ENCODE data around the gene TECTB. TPM values are rescaled to one million over a fixed set of nuclear protein-coding genes. Genes with fewer than 3 reads are reported as not detected.

Gene TECTB
- polyA plus RNA-seq (ENCODE audit: low read depth in 6 of 6): not detected

GRCh38 chr10:112283100-112283499 lies at the start of gene TECTB:
Gene TECTB, plus strand, starts transcription at chr10:112283400. Its CDS starts 335 bp downstream, at chr10:112283735.
- DNase-seq: no peak
- Mint-ChIP-seq H3K27ac (no peak within 1 kb of the TSS), H3K9me3 (peaks cover 0 to 5% (median 0%) of the 10 kb centered on the region in 7 donors), H3K27me3 (peaks cover 14 to 36% (median 35%) of the 10 kb centered on the region in 3 donors), H3K36me3 (no peaks in the 10 kb centered on the region), H3K4me1 (no peaks in the 10 kb centered on the region), H3K4me3 (no peak within 1 kb of the TSS)
- no peak for ATAC-seq (ENCODE audit: low read depth in 2 of 2)

GRCh38 chr10:112235141-112235540 lies 48.1 kb upstream of the TECTB start:
- Mint-ChIP-seq H3K4me1 (peaks cover 0 to 5% (median 0%) of the 10 kb centered on the region in 3 donors), H3K9me3 (peaks cover 4 to 32% (median 26%) of the 10 kb centered on the region in 7 donors), H3K36me3 (peaks cover 0 to 15% of the 10 kb centered on the region in 2 donors), H3K27me3 (peaks cover 0 to 11% (median 6%) of the 10 kb centered on the region in 3 donors), H3K4me3 (no peak overlapping the region), H3K27ac (peak overlapping the region in 1 of 6 donors; percentile 23)
- no peak for ATAC-seq (ENCODE audit: low read depth in 2 of 2)
- no peak for DNase-seq

- Mint-ChIP-seq H3K9me3 (peaks cover 5 to 35% (median 28%) of the 10 kb centered on the region in 7 donors), H3K27ac (no peak overlapping the region), H3K4me3 (no peak overlapping the region), H3K4me1 (peaks cover 0 to 5% (median 0%) of the 10 kb centered on the region in 3 donors), H3K36me3 (peaks cover 0 to 19% of the 10 kb centered on the region in 2 donors), H3K27me3 (peaks cover 0 to 14% (median 8%) of the 10 kb centered on the region in 3 donors)
- no peak for DNase-seq
- ATAC-seq (ENCODE audit: low read depth in 2 of 2): no peak
These were observed 47.3 kb upstream of the TECTB start for GRCh38 chr10:112235920-112236319.

GRCh38 chr10:112236486-112236885 lies 46.7 kb upstream of the TECTB start:
- ATAC-seq (ENCODE audit: low read depth in 2 of 2): no peak
- Mint-ChIP-seq H3K4me1 (no peaks in the 10 kb centered on the region), H3K4me3 (no peak overlapping the region), H3K27ac (no peak overlapping the region), H3K9me3 (peaks cover 9 to 41% (median 33%) of the 10 kb centered on the region in 7 donors), H3K27me3 (peaks cover 0 to 17% (median 13%) of the 10 kb centered on the region in 3 donors), H3K36me3 (peaks cover 0 to 25% of the 10 kb centered on the region in 2 donors)
- no peak for DNase-seq

- H3K4me3 Mint-ChIP-seq: no peak overlapping the region
- DNase-seq (no peak), ATAC-seq (ENCODE audit: low read depth in 2 of 2) (no peak)
- no peaks in the 10 kb centered on the region for H3K4me1 Mint-ChIP-seq
- H3K27me3 Mint-ChIP-seq: peaks cover 12 to 17% (median 13%) of the 10 kb centered on the region in 3 donors
- H3K36me3 Mint-ChIP-seq: peaks cover 0 to 25% of the 10 kb centered on the region in 2 donors
- peaks cover 9 to 49% (median 34%) of the 10 kb centered on the region in 7 donors for H3K9me3 Mint-ChIP-seq
- no peak overlapping the region for H3K27ac Mint-ChIP-seq
These were observed 43.9 kb upstream of the TECTB start for GRCh38 chr10:112239347-112239746.

- Mint-ChIP-seq H3K4me3 (no peak overlapping the region), H3K9me3 (peaks cover 9 to 49% (median 34%) of the 10 kb centered on the region in 7 donors), H3K36me3 (peaks cover 0 to 25% of the 10 kb centered on the region in 2 donors), H3K4me1 (no peaks in the 10 kb centered on the region), H3K27me3 (peaks cover 7 to 17% (median 12%) of the 10 kb centered on the region in 3 donors), H3K27ac (no peak overlapping the region)
- ATAC-seq (ENCODE audit: low read depth in 2 of 2): no peak
- no peak for DNase-seq
These were observed 42.8 kb upstream of the TECTB start for GRCh38 chr10:112240441-112240840.

- Mint-ChIP-seq H3K36me3 (peaks cover 0 to 25% of the 10 kb centered on the region in 2 donors), H3K27me3 (peaks cover 7 to 17% (median 12%) of the 10 kb centered on the region in 3 donors), H3K27ac (no peak overlapping the region), H3K9me3 (peaks cover 9 to 49% (median 34%) of the 10 kb centered on the region in 7 donors), H3K4me3 (no peak overlapping the region), H3K4me1 (no peaks in the 10 kb centered on the region)
- no peak for DNase-seq
- no peak for ATAC-seq (ENCODE audit: low read depth in 2 of 2)
These were observed 41.4 kb upstream of the TECTB start for GRCh38 chr10:112241651-112242341.

- Mint-ChIP-seq H3K4me1 (no peaks in the 10 kb centered on the region), H3K9me3 (peaks cover 6 to 41% (median 34%) of the 10 kb centered on the region in 7 donors), H3K27me3 (peaks cover 7 to 12% (median 12%) of the 10 kb centered on the region in 3 donors), H3K27ac (no peak overlapping the region), H3K4me3 (no peak overlapping the region), H3K36me3 (peaks cover 0 to 23% of the 10 kb centered on the region in 2 donors)
- ATAC-seq (ENCODE audit: low read depth in 2 of 2) (no peak), DNase-seq (no peak)
These were observed 40.4 kb upstream of the TECTB start for GRCh38 chr10:112242769-112243168.

GRCh38 chr10:112243713-112244112 lies 39.5 kb upstream of the TECTB start:
- Mint-ChIP-seq H3K27me3 (peaks cover 7 to 12% (median 12%) of the 10 kb centered on the region in 3 donors), H3K4me1 (no peaks in the 10 kb centered on the region), H3K4me3 (no peak overlapping the region), H3K9me3 (peaks cover 6 to 34% (median 31%) of the 10 kb centered on the region in 7 donors), H3K27ac (no peak overlapping the region), H3K36me3 (peaks cover 0 to 18% of the 10 kb centered on the region in 2 donors)
- DNase-seq: no peak
- no peak for ATAC-seq (ENCODE audit: low read depth in 2 of 2)

GRCh38 chr10:112244197-112244596 lies 39.0 kb upstream of the TECTB start:
- H3K4me1 Mint-ChIP-seq: no peaks in the 10 kb centered on the region

GRCh38 chr10:112247791-112248190 lies 35.4 kb upstream of the TECTB start:
- Mint-ChIP-seq H3K4me3 (no peak overlapping the region), H3K4me1 (no peaks in the 10 kb centered on the region), H3K36me3 (peaks cover 0 to 5% of the 10 kb centered on the region in 2 donors), H3K27ac (no peak overlapping the region), H3K27me3 (peaks cover 0 to 11% (median 7%) of the 10 kb centered on the region in 3 donors), H3K9me3 (peaks cover 3 to 30% (median 20%) of the 10 kb centered on the region in 7 donors)
- ATAC-seq (ENCODE audit: low read depth in 2 of 2) (no peak), DNase-seq (no peak)

More at GRCh38 chr10:112244197-112244596, 39.0 kb upstream of the TECTB start:
- peaks cover 0 to 18% of the 10 kb centered on the region in 2 donors for H3K36me3 Mint-ChIP-seq
- DNase-seq: no peak
- peaks cover 6 to 32% (median 26%) of the 10 kb centered on the region in 7 donors for H3K9me3 Mint-ChIP-seq
- ATAC-seq (ENCODE audit: low read depth in 2 of 2): no peak
- H3K27ac Mint-ChIP-seq: no peak overlapping the region
- peaks cover 7 to 12% (median 12%) of the 10 kb centered on the region in 3 donors for H3K27me3 Mint-ChIP-seq
- no peak overlapping the region for H3K4me3 Mint-ChIP-seq

- Mint-ChIP-seq H3K4me1 (no peaks in the 10 kb centered on the region), H3K27me3 (peaks cover 0 to 9% (median 0%) of the 10 kb centered on the region in 3 donors), H3K4me3 (no peak overlapping the region), H3K9me3 (peaks cover 4 to 33% (median 17%) of the 10 kb centered on the region in 7 donors), H3K27ac (no peak overlapping the region), H3K36me3 (peaks cover 0 to 5% of the 10 kb centered on the region in 2 donors)
- no peak for DNase-seq
- no peak for ATAC-seq (ENCODE audit: low read depth in 2 of 2)
These were observed 34.5 kb upstream of the TECTB start for GRCh38 chr10:112248584-112249295.

GRCh38 chr10:112249722-112250121 lies 33.5 kb upstream of the TECTB start:
- peaks cover 0 to 5% of the 10 kb centered on the region in 2 donors for H3K36me3 Mint-ChIP-seq
- H3K9me3 Mint-ChIP-seq: peaks cover 4 to 33% (median 17%) of the 10 kb centered on the region in 7 donors
- H3K4me3 Mint-ChIP-seq: no peak overlapping the region
- H3K4me1 Mint-ChIP-seq: no peaks in the 10 kb centered on the region
- DNase-seq: no peak
- no peak for ATAC-seq (ENCODE audit: low read depth in 2 of 2)
- peaks cover 0 to 9% (median 0%) of the 10 kb centered on the region in 3 donors for H3K27me3 Mint-ChIP-seq
- H3K27ac Mint-ChIP-seq: no peak overlapping the region
